NOMO-1 (cell line): ENCODE results near the gene MEI1.
A peak's percentile ranks its signal among the peaks of the same experiment; 100 is the strongest.

ENCODE experiments used
- DNase-seq, 2 experiments: peaks; one replicate each; lab custom pipeline; 2025; ENCODE audit not compliant: unreplicated experiment in 2 of 2; lab: John Stamatoyannopoulos, UW

The MEI1 gene

DNA sequence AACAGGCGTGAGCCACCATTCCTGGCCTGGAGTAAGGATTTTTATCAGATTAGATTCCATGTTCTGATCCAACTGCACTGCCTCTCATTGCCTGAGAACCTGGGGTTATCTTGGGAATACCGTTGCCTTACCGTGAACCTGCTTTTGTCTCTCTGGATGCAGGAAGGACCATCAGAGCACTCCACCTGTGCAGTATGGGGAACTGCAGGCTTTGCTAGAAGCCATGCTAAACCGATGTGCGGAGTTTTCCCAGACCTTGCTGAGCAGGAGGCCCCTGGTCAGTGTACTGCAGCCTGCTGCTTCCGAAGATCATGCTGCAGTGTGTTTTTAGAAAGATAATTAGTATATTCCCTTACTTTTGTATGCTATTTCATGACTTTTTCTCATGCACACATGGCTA lies 43.6 kb downstream of the MEI1 start:
- DNase-seq = no peak

- DNase-seq = no peak
Measured at GRCh38 chr22:41745968-41746367, 46.7 kb downstream of the MEI1 start.

DNA sequence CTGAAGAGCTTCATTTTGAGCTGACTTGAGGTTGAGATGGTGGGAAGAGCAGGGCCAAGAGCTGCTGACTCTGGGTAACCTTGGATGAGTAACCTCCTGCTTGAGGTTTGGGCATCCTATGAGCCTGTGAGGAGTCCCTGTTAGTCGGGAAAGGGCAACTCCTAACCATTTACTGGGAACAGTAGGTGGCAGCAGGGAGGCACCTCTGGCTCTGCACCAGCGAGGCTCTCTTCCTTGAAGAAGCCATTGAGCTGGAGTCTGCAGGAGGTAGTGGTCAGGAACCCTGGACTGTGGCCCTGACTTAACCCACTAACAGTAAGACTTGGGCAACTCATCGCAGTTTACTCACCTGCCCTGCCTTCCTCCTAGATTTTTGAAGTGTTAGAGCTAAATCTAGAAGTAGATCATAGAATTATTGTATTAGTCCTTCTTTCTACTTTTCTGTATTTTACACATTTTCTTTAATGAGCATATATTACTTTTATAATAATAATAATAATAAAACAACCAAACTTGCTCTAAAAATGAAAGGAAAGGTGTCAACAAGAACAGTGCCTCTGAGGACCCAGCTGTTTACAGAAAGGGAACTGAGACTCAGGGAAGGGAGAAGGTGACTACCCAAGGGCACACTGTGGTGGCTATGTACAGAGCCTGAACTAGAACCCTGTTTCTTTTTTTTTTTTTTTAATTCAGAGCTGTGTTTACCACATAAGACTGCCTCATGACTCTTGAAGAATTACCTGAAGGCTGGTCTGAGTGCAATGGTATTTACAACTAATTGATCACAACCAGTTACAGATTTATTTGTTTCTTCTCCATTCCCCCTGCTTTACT lies 47.5 kb downstream of the MEI1 start:
- peak; percentile 31 to 68 for DNase-seq

GRCh38 chr22:41752011-41752970 lies 53.0 kb downstream of the MEI1 start:
- no peak for DNase-seq

- no peak for DNase-seq
Measured at GRCh38 chr22:41753984-41754383, 54.7 kb downstream of the MEI1 start.

GRCh38 chr22:41757502-41757901 lies 58.2 kb downstream of the MEI1 start:
- DNase-seq = no peak

- DNase-seq = no peak
Measured at GRCh38 chr22:41758231-41758630, 58.9 kb downstream of the MEI1 start.

- no peak for DNase-seq
Measured at GRCh38 chr22:41762980-41763779, 63.9 kb downstream of the MEI1 start.

GRCh38 chr22:41766476-41766875 lies 67.2 kb downstream of the MEI1 start:
- DNase-seq = no peak

DNA sequence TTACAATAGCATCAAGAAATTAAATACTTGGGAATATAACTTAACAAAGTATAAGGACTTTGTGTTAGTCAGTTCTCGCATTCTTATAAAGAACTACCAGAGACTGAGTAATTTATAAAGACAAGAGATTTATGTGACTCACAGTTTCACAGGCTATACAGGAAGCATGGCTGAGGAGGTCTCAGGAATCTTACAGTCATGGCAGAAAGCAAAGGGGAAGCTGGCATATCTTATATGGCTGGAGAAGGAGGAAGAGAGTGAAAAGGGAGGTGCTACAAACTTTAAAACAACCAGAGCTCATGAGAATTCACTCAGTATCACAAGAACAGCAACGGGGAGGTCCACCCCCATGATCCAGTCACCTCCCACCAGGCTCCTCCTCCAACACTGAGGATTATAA lies 69.1 kb downstream of the MEI1 start:
- peak in 1 of 2 experiments; percentile 63 for DNase-seq

DNA sequence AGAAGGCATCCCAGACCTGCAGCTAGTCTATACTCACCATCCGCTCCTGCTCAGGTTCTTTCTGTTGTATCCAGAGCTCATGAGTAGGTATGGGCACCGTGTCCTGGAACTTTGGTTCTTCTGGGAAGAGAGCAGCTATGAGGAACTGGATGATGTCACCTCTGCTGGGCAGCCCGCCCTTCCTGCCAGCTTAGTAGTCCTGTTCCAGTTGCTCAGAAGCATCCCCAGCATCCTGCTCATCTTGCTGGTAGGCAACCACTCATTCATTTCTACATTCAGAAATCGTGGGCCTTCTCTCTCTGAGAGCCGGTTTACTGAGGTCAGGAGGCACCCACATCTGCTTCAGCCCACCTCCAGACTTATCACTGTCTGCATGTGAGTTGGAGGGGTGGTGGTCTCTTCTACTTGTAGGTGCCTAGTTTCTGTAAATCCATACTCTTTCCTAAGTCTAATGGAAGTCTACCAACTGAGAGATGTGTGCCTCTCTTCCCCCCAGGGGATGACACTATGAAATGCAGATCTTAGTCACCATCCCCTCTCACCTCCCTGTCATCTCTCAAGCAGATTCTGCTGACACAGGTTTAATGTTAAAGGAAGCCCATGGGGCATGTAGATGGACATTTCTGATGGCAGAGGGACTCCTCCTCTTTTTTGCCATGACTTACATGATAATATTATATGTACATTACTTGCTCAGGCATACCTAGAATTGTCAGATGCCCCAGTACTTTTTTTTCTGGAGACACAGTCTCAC lies 71.6 kb downstream of the MEI1 start:
- DNase-seq = no peak

- no peak for DNase-seq
Measured at GRCh38 chr22:41772198-41772597, 72.9 kb downstream of the MEI1 start.

GRCh38 chr22:41772645-41773044 lies 73.3 kb downstream of the MEI1 start:
- no peak for DNase-seq

DNA sequence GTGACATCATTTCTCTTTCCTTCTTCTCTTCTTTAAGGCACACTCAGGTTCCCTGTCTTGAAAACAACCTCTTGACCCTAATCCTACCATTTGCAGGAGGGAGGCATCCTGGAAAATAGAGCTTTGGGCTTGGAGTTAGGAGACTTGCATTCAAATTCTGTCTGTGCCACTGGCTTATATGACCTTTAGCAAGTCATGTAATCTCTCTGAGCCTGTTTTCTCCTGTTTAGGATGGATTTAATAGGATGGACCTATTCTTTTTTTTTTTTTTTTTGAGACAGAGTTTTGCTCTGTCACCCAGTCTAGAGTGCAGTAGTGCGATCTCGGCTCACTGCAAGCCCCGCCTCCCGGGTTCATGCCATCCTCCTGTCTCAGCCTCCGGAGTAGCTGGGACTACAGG lies 76.0 kb downstream of the MEI1 start:
- DNase-seq = no peak

- no peak for DNase-seq
Measured at GRCh38 chr22:41775976-41776375, 76.7 kb downstream of the MEI1 start.

DNA sequence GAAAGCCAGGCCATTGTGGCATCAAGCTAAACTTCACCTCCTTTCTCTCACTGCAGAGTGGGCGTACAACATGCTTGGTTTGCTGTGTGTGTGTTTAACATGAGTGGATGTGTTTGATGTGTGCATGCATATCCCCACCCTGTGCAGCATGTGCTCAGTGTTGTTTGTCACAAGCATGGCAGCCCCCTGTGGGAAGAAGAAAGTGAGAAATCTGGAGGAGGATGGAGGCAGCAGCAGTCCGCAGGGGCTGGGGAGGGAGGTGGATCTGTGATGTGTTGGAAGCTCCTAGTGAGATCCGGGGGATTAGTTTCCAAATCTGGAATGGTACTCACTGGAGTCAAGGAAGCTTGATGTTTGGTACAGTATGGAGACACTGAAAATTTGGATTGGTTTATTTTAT lies 77.1 kb downstream of the MEI1 start:
- no peak for DNase-seq

GRCh38 chr22:41777749-41778425 lies 78.6 kb downstream of the MEI1 start:
- DNase-seq = peak; percentile 14 to 47

DNA sequence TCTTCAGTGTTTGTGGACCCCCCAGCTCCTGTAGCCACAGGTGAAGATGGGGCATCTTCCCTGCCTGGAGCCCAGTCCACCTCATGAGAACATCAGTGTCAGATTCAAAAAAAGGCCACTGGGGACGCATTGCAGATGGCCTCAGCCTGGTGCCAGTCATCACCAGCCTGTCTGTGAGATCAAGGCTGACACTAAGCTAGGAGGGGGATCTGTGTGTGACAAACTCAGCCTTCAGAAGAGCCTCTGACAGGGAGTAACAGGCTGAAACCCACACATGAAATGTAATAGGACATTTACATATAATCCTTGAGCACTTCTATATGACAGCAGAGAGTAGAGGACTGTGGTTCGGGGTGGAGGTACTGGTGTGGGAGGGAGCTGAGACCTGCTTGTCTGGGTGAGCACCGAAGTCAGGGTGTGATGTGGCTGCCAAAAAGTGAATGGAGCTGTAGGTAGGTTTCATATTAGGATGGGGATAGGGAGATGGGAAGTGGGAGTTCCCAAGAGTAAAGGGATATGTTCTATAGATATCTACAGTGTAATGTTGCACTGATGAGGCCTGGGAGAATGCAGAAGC lies 80.7 kb downstream of the MEI1 start:
- no peak for DNase-seq
